Measurements from ENCODE around the gene PGAP1. TPM values are rescaled to one million over a fixed set of nuclear protein-coding genes. Genes with fewer than 3 reads are reported as not detected.
A peak's percentile ranks its signal among the peaks of the same experiment; 100 is the strongest.

PGAP1 gene
- total and polyA plus RNA-seq, 10 of the 15 experiments (the other 5 are each of a cell fraction or from before 2014, with no cell fraction given): 0.75 to 4.7 (median 3.0) TPM

GRCh38 chr2:196927376-196928225 lies 1.1 kb upstream of the PGAP1 start (continued):
- TF ChIP-seq, protein P1, sequence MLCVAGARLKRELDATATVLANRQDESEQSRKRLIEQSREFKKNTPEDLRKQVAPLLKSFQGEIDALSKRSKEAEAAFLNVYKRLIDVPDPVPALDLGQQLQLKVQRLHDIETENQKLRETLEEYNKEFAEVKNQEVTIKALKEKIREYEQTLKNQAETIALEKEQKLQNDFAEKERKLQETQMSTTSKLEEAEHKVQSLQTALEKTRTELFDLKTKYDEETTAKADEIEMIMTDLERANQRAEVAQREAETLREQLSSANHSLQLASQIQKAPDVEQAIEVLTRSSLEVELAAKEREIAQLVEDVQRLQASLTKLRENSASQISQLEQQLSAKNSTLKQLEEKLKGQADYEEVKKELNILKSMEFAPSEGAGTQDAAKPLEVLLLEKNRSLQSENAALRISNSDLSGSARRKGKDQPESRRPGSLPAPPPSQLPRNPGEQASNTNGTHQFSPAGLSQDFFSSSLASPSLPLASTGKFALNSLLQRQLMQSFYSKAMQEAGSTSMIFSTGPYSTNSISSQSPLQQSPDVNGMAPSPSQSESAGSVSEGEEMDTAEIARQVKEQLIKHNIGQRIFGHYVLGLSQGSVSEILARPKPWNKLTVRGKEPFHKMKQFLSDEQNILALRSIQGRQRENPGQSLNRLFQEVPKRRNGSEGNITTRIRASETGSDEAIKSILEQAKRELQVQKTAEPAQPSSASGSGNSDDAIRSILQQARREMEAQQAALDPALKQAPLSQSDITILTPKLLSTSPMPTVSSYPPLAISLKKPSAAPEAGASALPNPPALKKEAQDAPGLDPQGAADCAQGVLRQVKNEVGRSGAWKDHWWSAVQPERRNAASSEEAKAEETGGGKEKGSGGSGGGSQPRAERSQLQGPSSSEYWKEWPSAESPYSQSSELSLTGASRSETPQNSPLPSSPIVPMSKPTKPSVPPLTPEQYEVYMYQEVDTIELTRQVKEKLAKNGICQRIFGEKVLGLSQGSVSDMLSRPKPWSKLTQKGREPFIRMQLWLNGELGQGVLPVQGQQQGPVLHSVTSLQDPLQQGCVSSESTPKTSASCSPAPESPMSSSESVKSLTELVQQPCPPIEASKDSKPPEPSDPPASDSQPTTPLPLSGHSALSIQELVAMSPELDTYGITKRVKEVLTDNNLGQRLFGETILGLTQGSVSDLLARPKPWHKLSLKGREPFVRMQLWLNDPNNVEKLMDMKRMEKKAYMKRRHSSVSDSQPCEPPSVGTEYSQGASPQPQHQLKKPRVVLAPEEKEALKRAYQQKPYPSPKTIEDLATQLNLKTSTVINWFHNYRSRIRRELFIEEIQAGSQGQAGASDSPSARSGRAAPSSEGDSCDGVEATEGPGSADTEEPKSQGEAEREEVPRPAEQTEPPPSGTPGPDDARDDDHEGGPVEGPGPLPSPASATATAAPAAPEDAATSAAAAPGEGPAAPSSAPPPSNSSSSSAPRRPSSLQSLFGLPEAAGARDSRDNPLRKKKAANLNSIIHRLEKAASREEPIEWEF (IDR thresholded peaks at IDR 0.05; ENCODE audit: insufficient replicate concordance, low read depth, low read length): no peak
- TF ChIP-seq NFIC (IDR thresholded peaks at IDR 0.05; ENCODE audit: low read depth, low read length): peak; percentile 88
- peak; percentile 20 to 43; a peak in 1 of 4 replicates for TF ChIP-seq IKZF2 (IDR thresholded peaks at IDR 0.05)
- TF ChIP-seq JUNB (IDR thresholded peaks at IDR 0.05): peak; percentile 88
- TF ChIP-seq, protein P2, sequence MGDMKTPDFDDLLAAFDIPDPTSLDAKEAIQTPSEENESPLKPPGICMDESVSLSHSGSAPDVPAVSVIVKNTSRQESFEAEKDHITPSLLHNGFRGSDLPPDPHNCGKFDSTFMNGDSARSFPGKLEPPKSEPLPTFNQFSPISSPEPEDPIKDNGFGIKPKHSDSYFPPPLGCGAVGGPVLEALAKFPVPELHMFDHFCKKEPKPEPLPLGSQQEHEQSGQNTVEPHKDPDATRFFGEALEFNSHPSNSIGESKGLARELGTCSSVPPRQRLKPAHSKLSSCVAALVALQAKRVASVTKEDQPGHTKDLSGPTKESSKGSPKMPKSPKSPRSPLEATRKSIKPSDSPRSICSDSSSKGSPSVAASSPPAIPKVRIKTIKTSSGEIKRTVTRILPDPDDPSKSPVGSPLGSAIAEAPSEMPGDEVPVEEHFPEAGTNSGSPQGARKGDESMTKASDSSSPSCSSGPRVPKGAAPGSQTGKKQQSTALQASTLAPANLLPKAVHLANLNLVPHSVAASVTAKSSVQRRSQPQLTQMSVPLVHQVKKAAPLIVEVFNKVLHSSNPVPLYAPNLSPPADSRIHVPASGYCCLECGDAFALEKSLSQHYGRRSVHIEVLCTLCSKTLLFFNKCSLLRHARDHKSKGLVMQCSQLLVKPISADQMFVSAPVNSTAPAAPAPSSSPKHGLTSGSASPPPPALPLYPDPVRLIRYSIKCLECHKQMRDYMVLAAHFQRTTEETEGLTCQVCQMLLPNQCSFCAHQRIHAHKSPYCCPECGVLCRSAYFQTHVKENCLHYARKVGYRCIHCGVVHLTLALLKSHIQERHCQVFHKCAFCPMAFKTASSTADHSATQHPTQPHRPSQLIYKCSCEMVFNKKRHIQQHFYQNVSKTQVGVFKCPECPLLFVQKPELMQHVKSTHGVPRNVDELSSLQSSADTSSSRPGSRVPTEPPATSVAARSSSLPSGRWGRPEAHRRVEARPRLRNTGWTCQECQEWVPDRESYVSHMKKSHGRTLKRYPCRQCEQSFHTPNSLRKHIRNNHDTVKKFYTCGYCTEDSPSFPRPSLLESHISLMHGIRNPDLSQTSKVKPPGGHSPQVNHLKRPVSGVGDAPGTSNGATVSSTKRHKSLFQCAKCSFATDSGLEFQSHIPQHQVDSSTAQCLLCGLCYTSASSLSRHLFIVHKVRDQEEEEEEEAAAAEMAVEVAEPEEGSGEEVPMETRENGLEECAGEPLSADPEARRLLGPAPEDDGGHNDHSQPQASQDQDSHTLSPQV (IDR thresholded peaks at IDR 0.05): no peak
- 0 out of 2 replicates have a peak, but pooled peaks have one; percentile 59 for TF ChIP-seq CBFB (IDR thresholded peaks at IDR 0.05; ENCODE audit: low read depth)
- TF ChIP-seq TCF7 (IDR thresholded peaks at IDR 0.05; ENCODE audit: borderline replicate concordance): peak; percentile 85
- peak; percentile 58 for TF ChIP-seq GABPA (IDR thresholded peaks at IDR 0.05; ENCODE audit: low read depth)
- peak; percentile 69; the same call in 1 of the 2 replicates for TF ChIP-seq ATF2 (IDR thresholded peaks at IDR 0.05; ENCODE audit: low read length)

All from GM12878 (cell line).